Astrocyte (in vitro differentiated cells and primary cell): ENCODE data around the gene MXRA8. TPM values are rescaled to one million over a fixed set of nuclear protein-coding genes. Genes with fewer than 3 reads are reported as not detected.

Source experiments
- DNase-seq: peaks from one replicate; pipeline ENCODE4 v3.0.0-alpha.2; 2010; ENCODE audit warnings: low read depth
- FAIRE-seq: peaks from 2 replicates; lab custom pipeline; 2011; peaks lifted over from hg19 to GRCh38; lab: Jason Lieb, UNC
- H2AFZ ChIP-seq: 2 replicates; pipeline ENCODE4 v1.6.0; 2012; ENCODE audit warnings: low read depth, low read length, inconsistent platforms
- H3K27ac ChIP-seq: 2 replicates; pipeline ENCODE4 v1.5.1; 2011; ENCODE audit warnings: low read depth, low read length, inconsistent platforms
- H3K27me3 ChIP-seq: 2 replicates; pipeline ENCODE4 v1.6.0; 2011; ENCODE audit warnings: low read length, inconsistent platforms; ENCODE audit not compliant: insufficient read depth
- H3K36me3 ChIP-seq: 2 replicates; pipeline ENCODE4 v1.5.1; 2011; ENCODE audit warnings: low read length, inconsistent platforms; ENCODE audit not compliant: insufficient read depth
- H3K4me1 ChIP-seq: 2 replicates; pipeline ENCODE4 v1.5.1; 2011; ENCODE audit warnings: low read length, inconsistent platforms; ENCODE audit not compliant: insufficient read depth
- H3K4me2 ChIP-seq: 2 replicates; pipeline ENCODE4 v1.6.0; 2012; ENCODE audit warnings: low read length, inconsistent platforms
- H3K4me3 ChIP-seq: 2 replicates; pipeline ENCODE4 v1.5.1; 2011; ENCODE audit warnings: low read depth, mild to moderate bottlenecking, low read length, inconsistent platforms; ENCODE audit not compliant: insufficient read depth
- H3K79me2 ChIP-seq: 2 replicates; pipeline ENCODE4 v1.6.0; 2012; ENCODE audit warnings: mild to moderate bottlenecking, low read length, inconsistent platforms; ENCODE audit not compliant: insufficient read depth
- H3K9ac ChIP-seq: 2 replicates; pipeline ENCODE4 v1.6.0; 2012; ENCODE audit warnings: mild to moderate bottlenecking, low read length, inconsistent platforms
- H3K9me3 ChIP-seq: 2 replicates; pipeline ENCODE4 v1.5.1; 2012; ENCODE audit warnings: low read depth, mild to moderate bottlenecking, low read length, inconsistent platforms; ENCODE audit not compliant: insufficient read depth
- H4K20me1 ChIP-seq: 2 replicates; pipeline ENCODE4 v1.6.0; 2012; ENCODE audit warnings: low read length, inconsistent platforms; ENCODE audit not compliant: insufficient read depth
- H3K27ac Mint-ChIP-seq: one replicate; pipeline ENCODE4 v1.8.0; 2021; ENCODE audit warnings: mild to moderate bottlenecking, mixed read lengths; ENCODE audit not compliant: unreplicated experiment
- H3K27me3 Mint-ChIP-seq: one replicate; pipeline ENCODE4 v1.8.0; 2021; ENCODE audit warnings: low read depth, mixed read lengths; ENCODE audit not compliant: unreplicated experiment
- H3K36me3 Mint-ChIP-seq: one replicate; pipeline ENCODE4 v1.8.0; 2021; ENCODE audit warnings: low read depth, mixed read lengths; ENCODE audit not compliant: unreplicated experiment
- H3K4me1 Mint-ChIP-seq: one replicate; pipeline ENCODE4 v1.8.0; 2021; ENCODE audit warnings: low read depth, mixed read lengths; ENCODE audit not compliant: unreplicated experiment
- H3K4me3 Mint-ChIP-seq: one replicate; pipeline ENCODE4 v1.8.0; 2021; ENCODE audit warnings: mild to moderate bottlenecking, moderate library complexity, mixed read lengths; ENCODE audit not compliant: unreplicated experiment
- H3K9me3 Mint-ChIP-seq: one replicate; pipeline ENCODE4 v1.8.0; 2021; ENCODE audit warnings: mild to moderate bottlenecking, mixed read lengths; ENCODE audit not compliant: unreplicated experiment
- EZH2 ChIP-seq: IDR thresholded peaks from 2 replicates; pipeline ENCODE4 v1.6.1; 2012; ENCODE audit warnings: mild to moderate bottlenecking, low read length, inconsistent platforms; ENCODE audit not compliant: insufficient read depth
- total RNA-seq: library from RNA; stranded (reverse); gene quantifications from 2 replicates; pipeline ENCODE4 v1.2.1, GENCODE V29; 2021
- TF ChIP-seq, protein P1 (sequence below): IDR thresholded peaks from 2 replicates; pipeline ENCODE4 v1.5.1; 2011; ENCODE audit warnings: low read depth, mild to moderate bottlenecking, inconsistent platforms, low read length, moderate library complexity; ENCODE audit not compliant: insufficient read depth

Gene MXRA8
- total RNA-seq, 1 donor from 2014 or later = 112 TPM

DNA sequence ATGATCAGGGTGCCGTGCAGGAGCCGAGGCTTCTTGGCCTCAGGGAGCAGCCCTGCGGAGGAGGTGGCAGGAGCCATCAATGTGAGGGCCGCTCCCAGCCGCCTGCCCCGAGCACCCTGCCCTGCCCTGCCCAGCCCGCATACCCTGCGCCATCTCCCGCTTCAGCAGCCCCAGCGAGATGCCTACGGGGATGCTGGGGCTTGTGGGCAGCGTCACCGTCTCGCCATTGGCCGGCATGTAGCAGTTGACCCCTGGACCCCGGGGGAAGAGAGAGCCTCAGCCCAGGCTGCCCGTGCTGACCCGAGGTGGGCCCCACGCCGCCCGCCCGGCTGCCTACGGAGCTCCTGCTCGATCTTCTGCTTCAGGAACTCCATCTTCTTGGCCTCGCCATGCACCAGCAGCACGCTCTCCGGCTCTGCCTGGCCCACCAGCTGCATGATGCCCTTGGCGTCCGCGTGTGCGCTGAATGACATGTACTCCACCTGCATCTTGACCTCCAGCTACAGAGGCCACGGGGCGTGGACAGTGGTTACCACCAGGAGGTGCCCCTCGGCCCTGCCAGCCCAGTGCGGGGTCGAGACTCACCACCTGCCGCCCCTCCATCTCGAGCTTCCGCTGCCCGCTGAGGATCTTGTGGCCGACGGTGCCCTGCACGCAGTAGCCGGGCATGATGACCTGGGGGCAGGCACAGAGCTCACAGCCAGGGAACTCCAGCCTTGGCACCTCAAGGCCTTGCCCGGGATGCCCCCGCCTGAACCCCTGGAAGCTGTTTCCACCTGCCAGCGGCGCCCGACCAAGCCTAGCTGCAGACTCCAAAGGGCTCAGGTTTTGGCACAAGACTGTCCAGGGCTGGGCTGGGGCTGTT is 45.7 kb downstream of the MXRA8 start:
- peaks cover 14% of the 10 kb centered on the region for H3K36me3 ChIP-seq
- H3K27me3 Mint-ChIP-seq = no peaks in the 10 kb centered on the region

DNA sequence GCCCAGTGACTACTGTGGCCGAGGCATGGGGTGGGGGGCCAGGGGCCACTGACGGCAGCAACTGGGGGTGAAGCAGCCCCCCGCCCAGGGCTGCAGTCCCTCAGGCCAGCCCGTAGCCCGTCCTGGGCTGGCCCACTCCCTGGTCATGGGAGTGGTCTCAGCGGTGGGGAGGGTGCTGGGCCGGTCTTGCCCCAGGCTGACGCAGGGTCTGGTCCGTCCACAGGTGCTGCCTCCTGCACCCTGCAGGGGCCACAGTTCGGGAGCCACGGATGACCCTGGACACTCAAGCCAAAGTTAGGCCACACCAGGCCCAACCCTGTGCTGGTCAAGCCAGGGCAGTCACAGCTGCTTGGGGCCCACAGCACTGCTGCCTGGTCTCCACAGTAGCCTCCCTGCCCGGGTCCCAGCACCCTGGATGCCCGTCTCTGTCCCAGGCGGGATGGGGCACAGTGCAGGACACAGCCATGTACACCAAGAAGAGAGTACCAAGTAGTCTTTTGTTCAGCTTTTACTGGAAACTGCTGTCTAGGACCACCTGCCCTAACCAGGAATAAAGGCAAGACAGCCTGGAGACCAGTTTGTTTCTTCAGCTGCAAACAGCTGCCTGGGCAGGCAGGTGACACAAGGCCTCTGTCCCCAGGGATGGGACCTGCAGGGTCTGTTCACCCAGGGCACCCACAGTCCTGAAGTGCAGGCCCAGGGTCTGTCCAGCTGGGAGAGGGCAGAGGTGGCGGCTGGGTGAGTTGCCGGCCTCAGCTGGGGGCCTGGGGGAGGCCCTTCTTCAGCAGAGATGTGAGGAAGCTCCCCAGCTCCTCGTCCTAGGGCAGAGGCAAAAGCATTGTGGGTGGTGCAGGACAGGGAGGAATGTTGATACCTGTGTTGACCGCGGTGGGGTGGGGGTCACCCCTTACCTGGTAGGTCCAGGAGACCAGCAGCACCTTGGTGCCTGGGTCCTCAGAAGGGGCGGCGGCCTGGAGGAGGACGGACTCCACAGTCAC is 46.9 kb downstream of the MXRA8 start:
- Histone ChIP-seq H3K27ac (no peak overlapping the region), H4K20me1 (peaks cover 69% of the 10 kb centered on the region), H3K9me3 (no peaks in the 10 kb centered on the region), H3K9ac (no peak overlapping the region), H3K4me3 (no peak overlapping the region), H3K27me3 (no peaks in the 10 kb centered on the region), H3K4me1 (peaks cover 19% of the 10 kb centered on the region), H3K36me3 (peaks cover 12% of the 10 kb centered on the region), H2AFZ (no peak overlapping the region), H3K4me2 (no peak overlapping the region), H3K79me2 (peaks cover 60% of the 10 kb centered on the region)
- no peak for FAIRE-seq
- no peak for DNase-seq
- no peak for TF ChIP-seq EZH2
- TF ChIP-seq, protein P1, sequence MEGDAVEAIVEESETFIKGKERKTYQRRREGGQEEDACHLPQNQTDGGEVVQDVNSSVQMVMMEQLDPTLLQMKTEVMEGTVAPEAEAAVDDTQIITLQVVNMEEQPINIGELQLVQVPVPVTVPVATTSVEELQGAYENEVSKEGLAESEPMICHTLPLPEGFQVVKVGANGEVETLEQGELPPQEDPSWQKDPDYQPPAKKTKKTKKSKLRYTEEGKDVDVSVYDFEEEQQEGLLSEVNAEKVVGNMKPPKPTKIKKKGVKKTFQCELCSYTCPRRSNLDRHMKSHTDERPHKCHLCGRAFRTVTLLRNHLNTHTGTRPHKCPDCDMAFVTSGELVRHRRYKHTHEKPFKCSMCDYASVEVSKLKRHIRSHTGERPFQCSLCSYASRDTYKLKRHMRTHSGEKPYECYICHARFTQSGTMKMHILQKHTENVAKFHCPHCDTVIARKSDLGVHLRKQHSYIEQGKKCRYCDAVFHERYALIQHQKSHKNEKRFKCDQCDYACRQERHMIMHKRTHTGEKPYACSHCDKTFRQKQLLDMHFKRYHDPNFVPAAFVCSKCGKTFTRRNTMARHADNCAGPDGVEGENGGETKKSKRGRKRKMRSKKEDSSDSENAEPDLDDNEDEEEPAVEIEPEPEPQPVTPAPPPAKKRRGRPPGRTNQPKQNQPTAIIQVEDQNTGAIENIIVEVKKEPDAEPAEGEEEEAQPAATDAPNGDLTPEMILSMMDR = no peak
- Mint-ChIP-seq H3K4me1 (peaks cover 6% of the 10 kb centered on the region), H3K4me3 (no peak overlapping the region), H3K27me3 (no peaks in the 10 kb centered on the region), H3K9me3 (no peaks in the 10 kb centered on the region), H3K27ac (peak overlapping the region; percentile 53), H3K36me3 (peaks cover 6% of the 10 kb centered on the region)

More for the DNA sequence above, 45.7 kb downstream of the MXRA8 start:
- H3K79me2 ChIP-seq = peaks cover 57% of the 10 kb centered on the region
- no peak overlapping the region for H2AFZ ChIP-seq
- no peak for FAIRE-seq
- no peak overlapping the region for H3K4me2 ChIP-seq
- H3K4me1 ChIP-seq = peaks cover 11% of the 10 kb centered on the region
- Mint-ChIP-seq H3K36me3 (peaks cover 9% of the 10 kb centered on the region), H3K9me3 (no peaks in the 10 kb centered on the region), H3K27ac (no peak overlapping the region), H3K4me3 (no peak overlapping the region), H3K4me1 (peaks cover 6% of the 10 kb centered on the region)
- DNase-seq = no peak
- H3K27ac ChIP-seq = no peak overlapping the region
- no peak overlapping the region for H3K9ac ChIP-seq
- no peaks in the 10 kb centered on the region for H3K27me3 ChIP-seq
- H4K20me1 ChIP-seq = peaks cover 66% of the 10 kb centered on the region
- H3K9me3 ChIP-seq = no peaks in the 10 kb centered on the region
- TF ChIP-seq EZH2 = no peak
- TF ChIP-seq, protein P1 = no peak
- H3K4me3 ChIP-seq = no peak overlapping the region
